ENCODE results near the gene USP25.
"Not testable (repeated sequence)": the region's sequence is repeated elsewhere in the genome, so short reads cannot be mapped to it uniquely, and the experiment has no call there.

USP25 gene

DNA sequence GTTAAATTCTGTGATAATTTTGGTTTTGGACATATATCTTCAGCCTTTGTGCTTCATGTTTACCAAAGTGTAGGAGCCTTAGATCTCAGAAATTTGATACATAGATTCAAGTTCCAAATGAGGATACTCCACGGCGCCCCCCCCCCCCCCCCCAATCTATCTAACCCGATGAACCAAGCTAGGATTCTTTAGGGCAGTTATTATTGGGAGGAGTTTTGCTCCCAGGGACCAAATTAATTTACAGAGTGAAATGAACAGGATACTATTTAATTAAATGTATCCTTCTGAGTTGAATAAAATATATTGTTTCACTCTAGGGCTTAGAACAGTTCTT lies 3.2 kb downstream of the USP25 start:
- no peak for DNase-seq (ENCODE audit: low spot score)

DNA sequence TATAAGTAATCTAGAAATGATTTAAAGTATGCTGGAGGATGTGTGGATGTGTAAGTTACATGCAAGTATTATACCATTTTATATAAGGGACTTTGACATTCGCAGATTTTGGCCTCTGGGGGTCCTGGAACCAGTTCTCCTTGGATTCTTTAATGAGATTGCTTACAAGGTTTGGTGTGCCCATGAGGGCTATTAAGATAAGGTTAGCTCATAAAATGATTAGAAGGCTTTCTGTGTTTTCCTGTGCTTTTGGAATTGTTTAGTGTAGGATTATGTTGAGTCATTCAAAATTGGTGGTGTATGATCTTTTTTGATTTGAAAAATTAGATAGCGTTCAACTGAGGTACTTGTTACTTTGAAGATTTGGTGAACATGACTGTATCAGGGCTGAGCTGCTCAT lies 5.6 kb downstream of the USP25 start:
- DNase-seq (ENCODE audit: low spot score), result no peak

DNA sequence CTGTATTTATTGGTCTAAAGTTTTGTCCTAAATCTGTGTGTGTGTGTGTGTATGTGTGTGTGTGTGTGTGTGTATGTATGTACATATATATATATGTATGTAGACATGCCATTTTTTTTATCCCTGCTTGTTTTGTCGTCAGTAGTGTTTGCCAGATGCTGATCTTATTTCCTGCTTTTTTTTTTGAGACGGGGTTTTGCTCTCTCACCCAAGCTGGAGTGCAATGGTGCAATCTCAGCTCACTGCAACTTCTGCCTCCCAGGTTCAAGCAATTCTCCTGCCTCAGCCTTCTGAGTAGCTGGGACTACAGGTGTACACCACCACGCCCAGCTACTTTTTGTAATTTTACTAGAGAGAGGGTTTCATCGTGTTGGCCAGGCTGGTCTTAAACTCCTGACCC lies 6.1 kb downstream of the USP25 start:
- not testable (repeated sequence) for DNase-seq (ENCODE audit: low spot score)

DNA sequence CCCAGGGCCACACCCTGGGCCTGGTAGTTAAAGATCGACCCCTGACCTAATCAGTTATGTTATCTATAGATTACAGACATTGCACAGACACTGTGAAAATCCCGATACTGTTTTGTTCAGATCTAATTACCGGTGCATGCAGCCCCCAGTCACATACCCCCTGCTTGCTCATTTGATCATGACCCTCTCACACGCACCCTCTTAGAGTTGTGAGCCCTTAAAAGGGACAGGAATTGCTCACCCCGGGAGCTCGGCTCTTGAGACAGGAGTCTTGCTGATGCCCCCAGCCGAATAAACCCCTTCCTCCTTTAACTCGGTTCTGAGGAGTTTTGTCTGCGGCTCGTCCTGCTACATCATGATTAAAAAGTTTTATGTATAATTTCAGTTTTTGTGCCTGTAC lies 9.0 kb downstream of the USP25 start:
- DNase-seq (ENCODE audit: low spot score), result not testable (repeated sequence)

DNA sequence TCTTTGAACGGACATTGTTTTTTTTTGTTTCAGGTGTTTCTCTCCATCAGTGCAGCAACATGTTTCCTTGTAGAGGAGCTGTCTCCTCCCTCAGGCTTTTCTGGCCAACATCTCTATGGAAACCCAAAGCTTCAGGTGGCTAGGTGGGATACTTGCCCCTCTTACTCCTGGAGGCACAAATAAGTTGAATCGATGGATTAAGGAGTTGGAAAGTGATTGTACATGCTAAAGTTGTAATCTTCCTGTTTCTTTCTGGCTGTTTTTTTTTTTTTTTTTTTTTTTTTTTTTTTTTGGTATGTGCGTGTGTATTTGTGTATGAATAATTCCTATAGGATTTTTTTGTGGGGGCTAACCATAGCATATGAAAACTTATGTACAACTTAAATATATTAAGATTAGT lies 10.6 kb downstream of the USP25 start:
- no peak for DNase-seq (ENCODE audit: low spot score)

DNA sequence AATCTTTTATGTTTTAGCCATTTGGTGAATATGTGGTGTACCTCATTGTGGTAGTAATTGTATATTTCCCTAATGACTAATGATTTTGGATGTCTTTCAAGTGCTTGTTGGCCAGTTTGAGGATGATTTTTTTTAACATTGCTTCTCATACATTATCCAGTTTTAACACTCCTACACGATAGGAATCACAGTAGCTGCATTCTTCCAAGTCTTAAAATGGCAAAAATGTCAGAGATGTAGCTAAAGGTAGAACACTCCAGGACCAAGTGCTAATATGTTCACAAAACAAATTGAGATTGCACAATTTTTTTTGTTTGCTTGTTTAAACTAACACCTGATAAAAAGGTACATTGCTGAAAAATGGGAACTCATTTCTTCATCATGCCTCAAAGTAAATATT lies 11.7 kb downstream of the USP25 start:
- DNase-seq (ENCODE audit: low spot score), result no peak

DNA sequence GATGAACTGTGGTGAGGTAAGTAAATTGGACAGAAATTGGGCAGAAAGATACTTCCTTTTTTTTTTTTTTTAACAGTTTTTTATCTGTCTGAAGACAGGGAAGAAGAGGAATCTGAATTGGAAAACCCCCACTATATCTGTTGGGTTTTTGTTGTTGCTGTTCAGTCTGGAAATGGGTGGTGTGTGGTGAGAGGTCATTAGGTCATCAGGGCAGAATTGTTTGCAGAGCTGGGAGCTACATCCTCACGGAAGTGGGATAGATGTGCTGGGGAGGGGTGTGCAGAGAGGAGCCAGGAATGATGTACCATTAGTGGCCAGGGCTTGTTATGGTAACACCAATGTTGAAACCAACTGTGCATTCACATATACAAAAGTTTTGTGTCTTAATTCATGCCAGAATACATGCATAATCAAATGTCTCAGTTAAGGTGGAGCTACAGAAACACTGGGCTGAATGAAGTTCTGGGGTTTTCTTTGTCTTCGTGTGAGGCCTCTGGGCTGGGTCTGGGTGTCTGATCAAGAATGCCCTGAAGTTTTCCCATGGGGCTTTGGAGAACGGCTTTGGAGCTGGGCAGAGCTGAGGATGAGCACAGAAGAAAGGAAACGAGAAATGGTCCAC lies 12.4 kb downstream of the USP25 start:
- no peak for DNase-seq (ENCODE audit: low spot score)

DNA sequence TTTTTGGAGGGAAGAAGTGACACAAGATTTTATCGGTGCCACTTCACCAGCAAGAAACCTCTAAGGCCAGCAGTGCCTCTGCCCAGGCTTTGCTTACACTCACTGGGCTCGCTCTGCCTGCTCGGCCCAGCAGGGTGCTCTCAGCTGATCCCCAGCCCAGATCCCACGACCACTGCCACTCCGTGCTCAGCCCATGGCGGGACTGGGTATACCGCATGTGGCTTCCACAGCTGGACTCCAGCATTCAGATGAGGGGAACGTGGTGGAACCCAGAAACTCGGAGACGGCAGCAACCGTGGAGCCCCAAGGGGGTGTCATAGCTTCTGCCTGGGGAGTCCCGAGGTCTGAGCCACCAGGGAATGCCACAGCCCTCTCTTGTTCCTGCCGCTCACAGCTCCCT lies 12.9 kb downstream of the USP25 start:
- no peak for DNase-seq (ENCODE audit: low spot score)

DNA sequence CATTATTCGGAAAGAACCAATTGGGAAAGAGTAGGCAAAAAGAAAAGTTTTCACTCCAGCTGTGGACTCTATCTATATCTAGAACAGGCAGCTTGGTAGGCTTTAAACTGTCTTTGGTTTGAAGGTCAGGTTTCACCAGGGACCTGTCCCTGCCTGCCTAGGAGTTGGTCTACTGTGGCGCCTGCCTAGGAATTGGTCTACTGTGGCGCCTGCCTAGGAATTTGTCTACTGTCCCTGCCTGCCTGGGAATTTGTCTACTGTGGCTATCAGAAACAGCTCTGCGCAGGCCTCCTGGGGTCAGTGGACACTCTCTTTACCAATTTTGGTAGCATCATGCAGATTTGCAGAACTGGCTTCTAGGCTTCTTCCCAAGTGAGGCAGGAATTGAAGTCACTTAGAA lies 13.8 kb downstream of the USP25 start:
- DNase-seq (ENCODE audit: low spot score), result no peak

DNA sequence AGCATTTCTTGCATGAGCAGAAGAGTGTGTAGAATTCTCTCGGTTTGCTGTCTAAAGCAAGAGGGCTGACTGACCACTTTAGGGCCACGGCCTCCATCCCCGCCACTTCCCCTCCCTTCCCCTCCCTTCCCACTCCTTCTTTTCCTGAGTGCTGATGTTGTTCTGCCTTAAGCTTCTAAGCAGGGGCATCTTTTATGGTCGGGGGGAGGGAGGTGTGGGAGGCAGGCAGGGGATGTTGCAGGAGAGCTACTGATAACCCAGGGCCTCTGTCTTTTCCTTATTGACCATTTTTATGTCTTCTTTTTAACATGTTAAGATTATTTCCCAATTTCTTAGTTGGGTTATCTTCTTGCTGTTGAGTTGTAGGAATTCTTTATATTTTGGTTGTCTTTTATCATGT lies 15.1 kb downstream of the USP25 start:
- DNase-seq (ENCODE audit: low spot score), result no peak

DNA sequence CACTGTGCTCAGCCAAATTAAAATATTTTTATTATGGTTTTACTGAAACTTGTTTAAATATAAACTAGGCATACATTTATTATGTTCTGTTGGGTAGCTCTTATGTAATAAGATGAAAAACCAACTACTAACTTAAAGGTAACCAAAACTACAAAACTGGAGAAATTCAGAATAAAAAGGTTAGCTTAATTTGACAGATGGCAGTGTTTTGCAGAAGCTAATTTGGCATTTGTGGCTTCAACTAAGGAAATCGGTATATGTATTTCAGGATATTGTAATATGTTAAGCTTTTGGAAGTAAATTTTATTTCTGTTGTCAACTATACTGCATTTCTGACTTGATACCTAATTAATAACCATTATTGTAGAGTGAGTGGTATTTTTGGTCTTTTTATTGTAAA lies 18.8 kb downstream of the USP25 start:
- no peak for DNase-seq (ENCODE audit: low spot score)

DNA sequence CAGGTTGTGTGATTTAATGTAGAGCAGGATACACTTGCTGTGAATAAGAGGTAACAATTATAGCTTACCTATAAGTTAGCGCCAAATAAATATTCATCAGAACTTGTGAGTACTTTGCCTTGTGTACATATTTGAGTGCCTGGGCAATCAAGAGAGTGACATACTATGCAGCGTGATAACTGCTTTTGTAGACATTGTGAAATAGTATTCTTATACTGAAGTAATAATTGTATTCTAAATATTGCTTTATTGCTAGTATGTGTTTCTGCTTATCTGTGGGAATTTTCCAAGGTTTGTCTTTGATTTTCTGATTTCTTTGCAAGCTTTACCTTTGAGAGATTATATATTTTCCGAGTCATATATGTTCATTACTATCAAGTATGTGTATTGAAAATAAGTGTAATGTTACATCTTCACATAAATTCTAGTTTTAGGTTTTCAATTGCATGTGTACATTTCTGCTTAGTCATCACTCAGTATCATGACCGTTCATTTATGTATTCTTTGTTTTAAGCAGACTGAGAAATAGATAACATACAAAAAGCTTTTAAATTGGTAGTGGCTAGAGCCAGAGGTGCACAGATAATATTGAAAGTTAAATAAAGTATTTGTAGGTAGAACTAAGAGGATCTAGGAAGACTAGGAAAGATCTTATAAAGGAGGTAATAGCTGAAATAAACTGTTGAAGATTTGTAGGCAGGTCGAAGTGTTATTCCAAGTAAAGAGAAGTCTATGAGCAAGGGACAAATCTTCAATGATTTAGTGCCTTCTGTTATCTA lies 19.5 kb downstream of the USP25 start:
- DNase-seq (ENCODE audit: low spot score), result no peak

DNA sequence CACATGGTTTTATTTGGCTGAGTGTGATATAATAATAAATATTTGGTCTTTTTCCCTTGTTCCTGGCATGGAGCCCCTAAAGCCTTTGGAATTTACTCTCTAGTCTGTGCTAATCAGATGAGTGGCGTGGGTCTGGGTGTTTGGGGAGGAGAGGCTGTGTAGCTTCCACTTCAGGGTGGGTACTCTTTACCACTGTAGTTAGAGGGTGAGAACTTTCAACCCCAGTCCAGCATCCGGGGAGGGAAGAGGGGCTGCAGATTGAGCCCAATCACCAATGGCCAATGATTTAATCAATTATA lies 20.0 kb downstream of the USP25 start:
- DNase-seq (ENCODE audit: low spot score), result no peak

DNA sequence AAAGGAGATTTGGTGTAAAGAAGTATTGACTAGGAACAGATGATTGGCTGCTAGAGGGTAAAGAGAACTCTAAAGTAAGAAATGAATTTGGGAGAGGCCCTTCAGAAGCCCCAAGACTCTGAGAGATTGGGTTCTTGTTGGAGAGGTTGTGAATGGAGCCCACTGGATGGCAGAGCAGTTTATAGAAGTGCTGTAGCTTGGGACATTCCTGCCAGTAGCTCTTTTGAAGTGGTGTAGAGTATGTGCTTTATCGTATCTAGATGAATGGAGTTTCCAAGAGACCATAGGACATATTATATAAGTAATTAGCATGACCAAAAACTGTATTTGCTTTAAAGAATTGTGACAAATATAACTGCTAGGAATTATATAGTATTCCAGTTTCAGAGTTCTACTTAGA lies 21.3 kb downstream of the USP25 start:
- no peak for DNase-seq (ENCODE audit: low spot score)

DNA sequence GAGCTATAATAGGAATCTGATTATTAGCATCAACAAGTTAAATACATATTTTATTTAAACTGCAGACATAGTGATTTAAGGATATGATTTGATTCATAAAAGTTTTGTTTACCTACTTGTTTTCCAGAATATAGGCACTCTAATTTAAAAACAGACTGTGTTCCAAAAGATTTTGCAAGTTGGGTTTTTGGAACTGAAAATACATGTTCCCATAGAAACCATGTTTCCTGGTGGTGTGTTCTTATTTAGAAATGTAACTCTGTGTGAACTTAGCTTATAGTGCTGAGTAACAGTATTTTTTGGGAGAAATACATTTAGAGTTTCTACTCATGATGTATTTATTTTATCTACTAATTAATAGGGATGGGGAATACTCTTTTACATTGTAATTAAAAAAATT lies 21.8 kb downstream of the USP25 start:
- DNase-seq (ENCODE audit: low spot score), result no peak

DNA sequence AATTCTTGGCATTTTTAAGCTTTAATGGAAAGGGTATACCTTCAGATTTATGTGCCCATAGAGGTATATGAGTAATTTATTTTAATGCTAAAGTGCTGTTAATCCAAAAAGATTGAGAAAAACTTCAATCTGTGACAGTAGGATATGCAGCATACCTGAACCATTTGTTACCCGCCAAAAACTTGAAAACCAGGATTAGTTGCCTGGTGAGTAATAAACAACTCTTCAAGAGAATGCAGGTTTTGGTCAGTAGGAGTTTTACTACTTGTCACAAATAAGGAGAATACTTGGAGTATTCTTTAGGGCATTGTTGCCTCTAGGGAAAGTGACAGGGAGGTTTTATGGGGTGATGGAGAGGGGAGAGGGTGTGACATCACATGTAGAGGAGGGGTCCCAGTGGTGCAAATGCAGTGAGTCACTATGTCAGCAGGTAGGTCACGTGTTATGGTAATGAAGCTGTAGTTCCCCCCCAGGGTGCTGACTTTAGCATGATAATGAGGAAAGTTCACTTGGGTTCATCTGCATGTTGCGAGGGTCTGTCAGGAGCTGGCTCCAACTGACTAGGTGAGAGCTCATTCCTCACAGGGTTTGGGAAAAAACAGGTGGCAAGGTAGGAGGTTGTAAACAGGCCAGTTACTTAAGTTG lies 23.1 kb downstream of the USP25 start:
- DNase-seq (ENCODE audit: low spot score), result no peak

DNA sequence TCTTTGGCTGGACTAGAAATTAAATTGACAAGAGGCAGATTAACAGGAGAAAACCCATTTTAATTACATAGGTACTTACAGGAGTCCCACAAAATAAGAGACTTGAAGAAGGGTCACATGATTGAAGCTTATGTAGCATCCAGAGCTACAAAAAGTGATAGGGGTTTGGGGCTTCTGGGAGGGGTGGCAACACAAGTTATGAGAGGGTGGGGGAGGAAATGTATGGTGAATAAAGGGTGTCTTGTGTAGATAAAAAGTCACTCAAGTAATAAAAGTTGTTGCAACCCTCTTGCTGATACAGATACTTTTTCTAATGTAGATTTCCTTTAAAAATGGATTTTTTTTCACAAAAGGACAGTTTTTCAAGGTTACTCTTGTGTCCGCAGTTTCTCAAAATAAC lies 24.0 kb downstream of the USP25 start:
- DNase-seq (ENCODE audit: low spot score), result no peak

DNA sequence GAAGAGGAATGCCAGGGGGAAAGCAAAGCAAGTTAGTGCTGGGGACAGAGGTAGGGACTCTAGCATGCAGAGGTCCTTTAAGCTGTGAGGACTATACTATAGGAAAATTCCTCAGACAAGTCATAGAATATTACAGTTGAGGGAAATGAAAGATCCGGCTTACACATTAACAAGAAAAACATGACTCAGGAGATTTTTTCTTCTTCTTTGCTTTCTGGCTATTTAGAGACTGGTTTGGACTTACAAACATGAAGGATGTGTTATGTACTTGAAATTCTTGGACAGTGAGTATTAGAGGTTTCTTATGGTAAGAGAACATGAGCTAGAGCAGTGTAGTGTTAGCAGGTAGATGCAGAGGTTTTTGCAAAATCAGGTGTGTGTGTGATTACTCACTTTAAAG lies 24.9 kb downstream of the USP25 start:
- no peak for DNase-seq (ENCODE audit: low spot score)

DNA sequence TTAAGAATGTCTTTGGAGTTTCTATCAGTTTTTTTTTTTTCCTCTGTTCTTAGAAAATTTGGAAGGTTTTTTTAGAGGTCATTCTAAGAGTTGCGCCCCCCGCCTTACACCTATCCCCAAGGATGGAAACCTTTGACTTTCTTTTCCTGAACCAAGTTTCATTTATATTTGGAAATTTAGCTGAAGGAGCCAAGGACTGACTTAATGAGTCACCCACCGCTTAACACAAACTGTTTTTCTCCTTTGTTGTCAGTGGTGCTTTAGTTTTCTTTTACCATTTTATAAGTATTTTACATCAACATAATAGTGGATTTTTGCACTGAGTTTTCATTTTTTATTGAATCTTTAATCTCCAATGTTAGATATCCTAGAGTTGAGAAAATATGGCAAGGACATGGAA lies 25.3 kb downstream of the USP25 start:
- no peak for DNase-seq (ENCODE audit: low spot score)

DNA sequence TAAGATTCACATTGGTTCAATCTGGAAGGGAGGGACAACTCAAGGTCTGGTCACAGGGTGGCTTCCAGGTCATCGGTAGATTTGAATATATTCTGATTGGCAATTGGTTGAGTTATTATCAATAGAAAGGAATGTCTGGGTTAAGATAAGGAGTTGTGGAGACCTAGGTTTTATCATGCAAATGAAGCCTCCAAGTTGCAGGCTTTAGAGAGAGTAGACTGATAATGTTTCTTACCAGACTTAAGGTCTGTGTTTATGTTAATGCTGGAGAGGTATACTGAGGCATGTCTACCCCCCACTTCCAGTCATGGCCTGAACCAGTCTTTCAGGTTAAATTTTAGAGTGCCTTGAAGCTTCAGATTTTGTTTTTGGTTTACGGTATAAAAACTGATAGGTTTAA lies 29.7 kb downstream of the USP25 start:
- DNase-seq (ENCODE audit: low spot score), result no peak

DNA sequence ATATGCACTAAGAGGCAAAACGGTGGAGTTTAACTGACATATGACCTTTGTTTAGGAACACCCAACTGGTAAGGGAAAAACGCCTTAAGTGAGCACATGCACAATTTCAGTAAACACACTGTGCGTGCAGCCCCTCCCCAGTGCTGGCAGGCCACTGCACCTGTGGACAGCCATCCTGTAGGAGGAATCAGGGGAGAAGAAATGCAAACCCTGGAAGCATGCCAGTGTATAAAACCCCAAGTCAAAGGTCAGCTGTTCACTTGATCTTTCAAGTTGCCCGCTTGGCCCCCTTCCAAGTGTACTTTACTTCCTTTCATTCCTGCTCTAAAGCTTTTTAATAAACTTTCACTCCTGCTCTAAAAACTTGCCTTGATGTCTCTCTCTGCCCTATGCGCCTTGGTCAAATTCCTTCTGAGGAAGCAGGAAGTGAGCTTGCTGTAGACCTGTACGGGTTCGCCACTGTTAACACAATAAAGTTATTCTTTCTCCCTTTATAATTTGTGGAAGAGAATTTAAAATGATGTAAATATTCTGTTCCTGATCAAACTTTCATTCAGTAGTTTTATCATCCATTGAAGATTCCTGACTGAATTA lies 31.8 kb downstream of the USP25 start:
- no peak for DNase-seq (ENCODE audit: low spot score)

DNA sequence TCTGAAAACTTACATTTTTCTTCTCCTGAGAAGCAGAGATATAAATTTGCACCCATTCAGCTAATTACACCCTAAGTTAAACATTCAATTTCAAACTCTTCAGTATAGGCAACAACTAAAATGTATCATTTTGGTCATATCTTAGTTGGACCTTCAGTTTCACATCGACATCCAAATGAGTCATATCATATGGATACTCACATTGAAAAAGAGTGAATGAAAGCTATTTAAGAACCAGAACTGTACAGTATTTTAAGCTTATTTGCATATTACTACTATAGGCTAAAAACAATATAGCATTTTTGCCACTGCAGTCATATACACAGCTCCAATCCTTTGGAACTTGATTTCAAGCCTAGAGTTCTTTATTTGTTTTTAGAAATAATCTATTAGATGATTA lies 33.6 kb downstream of the USP25 start:
- no peak for DNase-seq (ENCODE audit: low spot score)

DNA sequence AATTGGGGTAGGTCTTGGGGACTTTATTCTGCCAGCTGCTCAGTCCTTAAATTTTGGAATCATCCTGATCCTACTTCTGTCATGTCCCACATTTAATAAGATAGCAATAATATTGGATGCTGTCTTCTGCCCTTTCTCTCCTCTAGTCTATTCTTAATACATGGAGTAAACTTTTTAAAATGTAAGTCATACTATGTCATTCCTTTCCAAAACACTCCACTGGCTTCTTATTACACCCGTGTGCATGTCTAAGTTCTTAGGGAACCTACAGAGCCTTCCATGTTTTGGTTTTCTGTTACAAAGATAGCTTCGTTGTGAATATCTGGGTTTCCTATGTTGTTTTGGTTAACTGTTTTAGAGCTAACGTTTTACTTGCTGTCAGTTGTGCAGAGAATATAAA lies 35.1 kb downstream of the USP25 start:
- DNase-seq (ENCODE audit: low spot score), result no peak
